DOHH2 (cell line): ENCODE results near the gene TACC2.

Experiments used
- EZH2phosphoT487 ChIP-seq: fragments of 200-600 bp; sonication (generic); IDR thresholded peaks from 2 replicates; pipeline ENCODE4 v1.6.1; 2017; ENCODE audit warnings: borderline replicate concordance, mild to moderate bottlenecking, antibody characterized with exemption, low read length, moderate library complexity, mixed read lengths
- TF ChIP-seq, protein P1 (sequence below): fragments of 200-600 bp; sonication (generic); IDR thresholded peaks from one replicate; pipeline ENCODE4 v1.5.1; 2014; ENCODE audit warnings: antibody characterized with exemption, mild to moderate bottlenecking, low read depth, low read length; ENCODE audit not compliant: poor library complexity, severe bottlenecking

DNA sequence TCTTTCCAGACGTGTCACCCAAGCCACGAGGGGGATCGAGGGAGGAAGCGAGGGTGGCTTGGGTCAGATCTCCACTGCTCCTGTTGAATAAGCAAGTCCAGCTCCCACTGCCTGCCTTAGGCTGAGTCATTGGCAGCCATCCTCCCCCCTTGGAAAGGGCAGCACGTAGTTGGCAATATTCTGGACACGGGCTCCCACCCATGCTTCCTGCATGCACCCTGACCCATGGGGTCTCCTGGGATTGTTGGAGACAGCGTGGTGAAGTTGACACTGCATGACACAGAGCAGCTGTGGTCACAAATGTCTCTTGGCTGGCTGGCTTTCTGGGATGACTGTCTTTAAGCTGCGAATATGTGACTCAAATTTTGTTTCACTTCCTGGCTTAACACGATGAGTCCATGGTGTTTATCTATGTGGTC lies 293.3 kb downstream of the TACC2 start:
- TF ChIP-seq, protein P1, sequence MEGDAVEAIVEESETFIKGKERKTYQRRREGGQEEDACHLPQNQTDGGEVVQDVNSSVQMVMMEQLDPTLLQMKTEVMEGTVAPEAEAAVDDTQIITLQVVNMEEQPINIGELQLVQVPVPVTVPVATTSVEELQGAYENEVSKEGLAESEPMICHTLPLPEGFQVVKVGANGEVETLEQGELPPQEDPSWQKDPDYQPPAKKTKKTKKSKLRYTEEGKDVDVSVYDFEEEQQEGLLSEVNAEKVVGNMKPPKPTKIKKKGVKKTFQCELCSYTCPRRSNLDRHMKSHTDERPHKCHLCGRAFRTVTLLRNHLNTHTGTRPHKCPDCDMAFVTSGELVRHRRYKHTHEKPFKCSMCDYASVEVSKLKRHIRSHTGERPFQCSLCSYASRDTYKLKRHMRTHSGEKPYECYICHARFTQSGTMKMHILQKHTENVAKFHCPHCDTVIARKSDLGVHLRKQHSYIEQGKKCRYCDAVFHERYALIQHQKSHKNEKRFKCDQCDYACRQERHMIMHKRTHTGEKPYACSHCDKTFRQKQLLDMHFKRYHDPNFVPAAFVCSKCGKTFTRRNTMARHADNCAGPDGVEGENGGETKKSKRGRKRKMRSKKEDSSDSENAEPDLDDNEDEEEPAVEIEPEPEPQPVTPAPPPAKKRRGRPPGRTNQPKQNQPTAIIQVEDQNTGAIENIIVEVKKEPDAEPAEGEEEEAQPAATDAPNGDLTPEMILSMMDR: no peak
- TF ChIP-seq EZH2phosphoT487: no peak
